Immature natural killer cell (primary cell): ENCODE data around the gene MAP2K5. TPM values are rescaled to one million over a fixed set of nuclear protein-coding genes. Genes with fewer than 3 reads are reported as not detected.

Experiments used
- DNase-seq, 3 donors: peaks; one replicate each; pipeline ENCODE4 v3.0.0; 2022; ENCODE audit warnings: mixed read lengths in 1 of 3
- H3K27ac Mint-ChIP-seq, 6 donors: one replicate each; pipeline ENCODE4 v1.8.0; 2020; ENCODE audit warnings: mixed read lengths in 6 of 6, mild to moderate bottlenecking in 5 of 6, inconsistent platforms in 4 of 6, moderate library complexity in 3 of 6
- H3K27me3 Mint-ChIP-seq, 3 donors: one replicate each; pipeline ENCODE4 v1.8.0; 2020 to 2021; ENCODE audit warnings: low read depth in 3 of 3, mild to moderate bottlenecking in 3 of 3, mixed read lengths in 3 of 3, moderate library complexity in 3 of 3, inconsistent platforms in 1 of 3
- H3K36me3 Mint-ChIP-seq, 3 donors: one replicate each; pipeline ENCODE4 v1.8.0; 2020; ENCODE audit warnings: mixed read lengths in 3 of 3, inconsistent platforms in 2 of 3, mild to moderate bottlenecking in 2 of 3
- H3K4me1 Mint-ChIP-seq, 2 donors: one replicate each; pipeline ENCODE4 v1.8.0; 2020; ENCODE audit warnings: inconsistent platforms in 2 of 2, mild to moderate bottlenecking in 2 of 2, mixed read lengths in 2 of 2, moderate library complexity in 1 of 2
- H3K4me3 Mint-ChIP-seq, 5 donors: one replicate each; pipeline ENCODE4 v1.8.0; 2020; ENCODE audit warnings: mild to moderate bottlenecking in 5 of 5, mixed read lengths in 5 of 5, inconsistent platforms in 3 of 5, moderate library complexity in 3 of 5
- H3K9me3 Mint-ChIP-seq, 6 donors: one replicate each; pipeline ENCODE4 v1.8.0; 2020; ENCODE audit warnings: mild to moderate bottlenecking in 6 of 6, mixed read lengths in 6 of 6, inconsistent platforms in 4 of 6, moderate library complexity in 3 of 6
- polyA plus RNA-seq, 3 donors: library from polyadenylated mRNA; unstranded; fragments of 300-500 nt; fragmentation: Illumina TruSeq; gene quantifications; one replicate each; pipeline ENCODE4 v1.2.3, GENCODE V29; 2021

The MAP2K5 gene
- polyA plus RNA-seq, 3 donors from 2014 or later = 12.4 to 21.7 (median 16.0) TPM

DNA sequence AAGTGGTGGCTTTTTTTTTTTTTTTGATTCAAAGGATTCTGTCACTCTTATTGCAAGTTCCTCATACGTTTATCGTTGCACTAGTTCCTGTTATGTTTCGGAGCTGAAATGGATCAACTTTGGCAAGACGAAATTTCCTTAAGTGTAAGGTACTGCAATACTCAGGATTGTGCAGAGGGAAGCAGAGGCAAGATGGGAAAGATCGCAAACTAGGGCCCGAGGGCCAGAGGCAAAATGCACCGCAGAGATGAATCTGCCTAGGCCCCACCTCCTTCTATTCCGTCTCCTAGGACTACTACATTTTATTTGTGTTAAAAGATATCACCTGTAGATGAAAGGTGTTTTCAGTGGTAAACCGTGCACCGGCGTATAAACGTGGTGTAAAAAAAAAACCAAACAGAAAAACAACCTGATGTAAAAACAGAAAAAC, 297.0 kb downstream of the MAP2K5 start:
- no peak for DNase-seq
- H3K27ac Mint-ChIP-seq = peak overlapping the region; percentile 93 to 98 (median 96)
- peaks cover 0 to 2% (median 0%) of the 10 kb centered on the region in 6 donors for H3K9me3 Mint-ChIP-seq
- H3K4me1 Mint-ChIP-seq = peaks cover 47 to 59% of the 10 kb centered on the region in 2 donors
- peaks cover 27 to 36% (median 34%) of the 10 kb centered on the region in 3 donors for H3K27me3 Mint-ChIP-seq
- H3K4me3 Mint-ChIP-seq = peak overlapping the region; percentile 89 to 97 (median 92)
- H3K36me3 Mint-ChIP-seq = no peaks in the 10 kb centered on the region

DNA sequence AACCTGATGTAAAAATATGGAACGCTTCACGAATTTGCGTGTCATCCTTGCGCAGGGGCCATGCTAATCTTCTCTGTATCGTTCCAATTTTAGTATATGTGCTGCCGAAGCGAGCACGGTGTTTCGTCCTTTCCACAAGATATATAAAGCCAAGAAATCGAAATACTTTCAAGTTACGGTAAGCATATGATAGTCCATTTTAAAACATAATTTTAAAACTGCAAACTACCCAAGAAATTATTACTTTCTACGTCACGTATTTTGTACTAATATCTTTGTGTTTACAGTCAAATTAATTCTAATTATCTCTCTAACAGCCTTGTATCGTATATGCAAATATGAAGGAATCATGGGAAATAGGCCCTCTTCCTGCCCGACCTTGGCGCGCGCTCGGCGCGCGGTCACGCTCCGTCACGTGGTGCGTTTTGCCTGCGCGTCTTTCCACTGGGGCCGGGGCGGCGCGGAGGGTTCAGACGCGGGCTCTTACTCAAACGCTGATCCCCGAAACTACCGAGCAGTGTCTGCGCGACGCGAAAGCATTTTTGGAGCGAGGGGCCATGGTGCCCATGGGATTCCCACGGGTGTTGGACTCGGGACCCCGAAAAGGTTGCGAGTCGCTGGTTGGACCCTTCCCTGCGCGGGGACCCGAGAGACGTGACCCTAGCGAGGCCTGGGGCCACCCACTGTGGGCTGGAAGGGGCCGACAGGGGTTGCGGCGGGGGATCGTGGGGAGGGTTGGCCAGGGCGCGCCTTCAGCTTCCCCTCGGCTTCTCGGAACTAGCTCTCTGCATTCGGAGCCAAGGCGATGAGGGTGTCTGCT, 297.6 kb downstream of the MAP2K5 start, which contains the start of gene RNU6-1:
Gene RNU6-1, minus strand, starts transcription at position 117 of the 820 bp plus-strand sequence.
- H3K27ac Mint-ChIP-seq = peak within 1 kb of the TSS; percentile 93 to 98 (median 96)
- peaks cover 43 to 52% of the 10 kb centered on the region in 2 donors for H3K4me1 Mint-ChIP-seq
- H3K27me3 Mint-ChIP-seq = peaks cover 22 to 32% (median 31%) of the 10 kb centered on the region in 3 donors
- H3K36me3 Mint-ChIP-seq = no peaks in the 10 kb centered on the region
- peak within 1 kb of the TSS; percentile 89 to 97 (median 92) for H3K4me3 Mint-ChIP-seq
- peaks cover 0 to 2% (median 0%) of the 10 kb centered on the region in 6 donors for H3K9me3 Mint-ChIP-seq
- peak; percentile 97 to 98 (median 98) for DNase-seq

- Mint-ChIP-seq H3K4me1 (peaks cover 35 to 44% of the 10 kb centered on the region in 2 donors), H3K36me3 (no peaks in the 10 kb centered on the region), H3K4me3 (peak overlapping the region; percentile 89 to 97 (median 92)), H3K27me3 (peaks cover 19 to 25% (median 24%) of the 10 kb centered on the region in 3 donors), H3K9me3 (peaks cover 0 to 2% (median 0%) of the 10 kb centered on the region in 6 donors), H3K27ac (peak overlapping the region; percentile 93 to 98 (median 96))
- peak in 1 of 3 donors; percentile 9 for DNase-seq
Measured at GRCh38 chr15:67840749-67841512, 298.4 kb downstream of the MAP2K5 start.

- peak overlapping the region in 5 of 6 donors; percentile 82 to 98 (median 95) for H3K27ac Mint-ChIP-seq
- peaks cover 15 to 23% (median 20%) of the 10 kb centered on the region in 3 donors for H3K27me3 Mint-ChIP-seq
- H3K4me1 Mint-ChIP-seq = peaks cover 30 to 39% of the 10 kb centered on the region in 2 donors
Measured at GRCh38 chr15:67841513-67841762, 298.9 kb downstream of the MAP2K5 start.

GRCh38 chr15:67843092-67843501, 300.6 kb downstream of the MAP2K5 start:
- Mint-ChIP-seq H3K27ac (no peak overlapping the region), H3K4me1 (peaks cover 26 to 31% of the 10 kb centered on the region in 2 donors), H3K36me3 (no peaks in the 10 kb centered on the region)

More at GRCh38 chr15:67841513-67841762, 298.9 kb downstream of the MAP2K5 start:
- Mint-ChIP-seq H3K4me3 (peak overlapping the region; percentile 89 to 97 (median 92)), H3K36me3 (no peaks in the 10 kb centered on the region), H3K9me3 (peaks cover 0 to 2% (median 0%) of the 10 kb centered on the region in 6 donors)
- no peak for DNase-seq

GRCh38 chr15:67843571-67844387, 301.3 kb downstream of the MAP2K5 start:
- peaks cover 13 to 21% (median 17%) of the 10 kb centered on the region in 3 donors for H3K27me3 Mint-ChIP-seq
- no peak for DNase-seq
- H3K4me1 Mint-ChIP-seq = peaks cover 21 to 25% of the 10 kb centered on the region in 2 donors
- peaks cover 0 to 2% (median 0%) of the 10 kb centered on the region in 6 donors for H3K9me3 Mint-ChIP-seq
- no peak overlapping the region for H3K4me3 Mint-ChIP-seq
- H3K27ac Mint-ChIP-seq = no peak overlapping the region
- no peaks in the 10 kb centered on the region for H3K36me3 Mint-ChIP-seq

More at GRCh38 chr15:67843092-67843501, 300.6 kb downstream of the MAP2K5 start:
- H3K27me3 Mint-ChIP-seq = peaks cover 13 to 21% (median 17%) of the 10 kb centered on the region in 3 donors
- H3K4me3 Mint-ChIP-seq = no peak overlapping the region
- H3K9me3 Mint-ChIP-seq = peaks cover 0 to 2% (median 0%) of the 10 kb centered on the region in 6 donors
- DNase-seq = no peak

DNA sequence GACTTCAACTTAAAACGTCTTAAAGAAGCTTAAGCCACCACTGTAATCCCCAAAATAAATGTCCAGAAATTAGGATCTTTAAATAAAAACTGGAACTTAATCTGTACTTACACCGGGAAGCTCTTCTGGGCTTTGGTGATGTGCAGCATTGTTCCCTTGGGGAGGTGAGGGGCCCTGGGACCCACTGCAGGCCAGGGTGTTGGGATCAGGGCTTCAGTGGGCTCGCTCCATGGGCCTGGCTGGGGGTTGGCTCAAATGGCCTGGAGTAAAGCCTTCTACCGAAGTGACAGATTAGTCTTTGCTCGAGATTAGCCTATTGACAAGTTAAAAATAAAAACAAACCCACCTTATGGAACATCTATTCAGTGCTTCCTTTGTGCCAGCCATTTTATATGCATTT, 303.5 kb downstream of the MAP2K5 start:
- H3K36me3 Mint-ChIP-seq = no peaks in the 10 kb centered on the region
- H3K9me3 Mint-ChIP-seq = no peaks in the 10 kb centered on the region
- H3K27me3 Mint-ChIP-seq = peaks cover 2 to 12% (median 11%) of the 10 kb centered on the region in 3 donors
- H3K4me3 Mint-ChIP-seq = no peak overlapping the region
- DNase-seq = no peak
- H3K27ac Mint-ChIP-seq = no peak overlapping the region
- H3K4me1 Mint-ChIP-seq = peaks cover 8% of the 10 kb centered on the region in 2 donors

DNA sequence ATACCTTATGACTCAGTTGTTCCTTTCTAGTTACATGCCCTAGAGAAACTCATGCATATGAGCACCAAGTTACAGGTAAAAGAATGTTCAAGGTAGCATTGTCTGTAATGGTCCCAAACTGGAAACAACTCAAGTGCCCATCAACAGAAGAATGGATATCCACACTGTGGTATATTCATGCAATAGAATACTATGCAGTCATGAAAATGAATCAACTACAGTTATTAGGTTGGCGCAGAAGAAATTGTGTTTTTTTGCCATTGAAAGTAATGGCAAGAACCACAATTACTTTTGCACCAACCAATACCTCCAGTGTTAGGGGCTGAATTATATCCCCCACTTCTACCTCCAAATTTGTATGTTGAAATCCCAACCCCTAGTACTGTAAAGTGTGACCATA, 307.0 kb downstream of the MAP2K5 start:
- H3K4me3 Mint-ChIP-seq = no peak overlapping the region
- H3K9me3 Mint-ChIP-seq = no peaks in the 10 kb centered on the region
- DNase-seq = no peak
- H3K27ac Mint-ChIP-seq = no peak overlapping the region
- no peaks in the 10 kb centered on the region for H3K36me3 Mint-ChIP-seq
- H3K27me3 Mint-ChIP-seq = peaks cover 0 to 9% (median 8%) of the 10 kb centered on the region in 3 donors
- no peaks in the 10 kb centered on the region for H3K4me1 Mint-ChIP-seq

- H3K27me3 Mint-ChIP-seq = peaks cover 0 to 8% (median 5%) of the 10 kb centered on the region in 3 donors
- no peak for DNase-seq
- H3K27ac Mint-ChIP-seq = no peak overlapping the region
- H3K9me3 Mint-ChIP-seq = no peaks in the 10 kb centered on the region
- H3K36me3 Mint-ChIP-seq = no peaks in the 10 kb centered on the region
- no peak overlapping the region for H3K4me3 Mint-ChIP-seq
- no peaks in the 10 kb centered on the region for H3K4me1 Mint-ChIP-seq
Measured at GRCh38 chr15:67850336-67850735, 307.8 kb downstream of the MAP2K5 start.

DNA sequence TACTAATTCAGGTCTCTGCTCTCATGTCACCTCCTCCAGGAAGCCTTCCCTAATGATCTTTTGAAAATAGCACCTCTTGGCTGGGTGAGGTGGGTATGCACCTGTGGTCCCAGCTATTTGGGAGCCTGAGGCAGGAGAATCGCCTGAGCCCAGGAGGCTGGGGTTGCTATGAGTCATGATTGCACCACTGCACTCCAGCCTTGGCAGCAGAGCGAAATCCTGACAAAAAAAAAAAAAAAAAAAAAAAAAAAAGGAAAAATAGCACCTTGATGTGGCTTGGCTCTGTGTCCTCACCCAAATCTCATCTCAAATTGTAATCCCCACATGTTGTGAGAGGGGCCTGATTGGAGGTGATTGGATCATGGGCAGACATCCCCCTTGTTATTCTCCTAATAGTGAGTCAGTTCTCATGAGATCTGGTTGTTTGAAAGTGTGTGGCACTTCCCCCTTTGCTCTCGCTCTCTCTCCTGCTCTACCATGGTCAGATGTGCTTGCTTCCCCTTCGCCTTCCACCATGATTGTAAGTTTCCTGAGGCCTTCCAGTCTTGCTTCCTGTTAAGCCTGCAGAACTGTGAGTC, 308.6 kb downstream of the MAP2K5 start:
- Mint-ChIP-seq H3K4me3 (no peak overlapping the region), H3K9me3 (no peaks in the 10 kb centered on the region), H3K27me3 (peaks cover 0 to 8% (median 5%) of the 10 kb centered on the region in 3 donors), H3K27ac (no peak overlapping the region), H3K4me1 (no peaks in the 10 kb centered on the region), H3K36me3 (no peaks in the 10 kb centered on the region)
- DNase-seq = no peak

DNA sequence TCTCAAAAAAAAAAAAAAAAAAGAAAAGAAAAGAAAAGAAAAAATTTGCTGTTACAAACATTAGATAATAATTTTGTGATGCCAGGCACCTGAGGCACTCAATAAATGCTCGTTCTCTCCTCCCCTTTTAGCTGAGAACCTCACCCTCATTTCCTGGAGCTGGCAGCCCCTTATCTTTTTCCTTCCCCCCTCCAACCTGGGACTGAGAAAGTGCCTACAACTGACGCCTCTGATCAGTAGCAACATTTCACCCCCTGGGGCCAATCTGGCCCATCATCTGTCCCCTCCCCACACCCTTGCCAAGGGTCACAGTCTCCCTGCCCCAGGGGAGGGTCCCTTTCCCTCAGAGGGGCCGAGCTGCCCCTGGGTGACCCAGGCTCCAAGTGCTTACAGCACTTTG, 309.9 kb downstream of the MAP2K5 start:
- H3K27ac Mint-ChIP-seq = no peak overlapping the region
- DNase-seq = no peak
- no peak overlapping the region for H3K4me3 Mint-ChIP-seq
- no peaks in the 10 kb centered on the region for H3K4me1 Mint-ChIP-seq
- H3K9me3 Mint-ChIP-seq = no peaks in the 10 kb centered on the region
- H3K36me3 Mint-ChIP-seq = no peaks in the 10 kb centered on the region
- peaks cover 0 to 8% (median 5%) of the 10 kb centered on the region in 3 donors for H3K27me3 Mint-ChIP-seq

DNA sequence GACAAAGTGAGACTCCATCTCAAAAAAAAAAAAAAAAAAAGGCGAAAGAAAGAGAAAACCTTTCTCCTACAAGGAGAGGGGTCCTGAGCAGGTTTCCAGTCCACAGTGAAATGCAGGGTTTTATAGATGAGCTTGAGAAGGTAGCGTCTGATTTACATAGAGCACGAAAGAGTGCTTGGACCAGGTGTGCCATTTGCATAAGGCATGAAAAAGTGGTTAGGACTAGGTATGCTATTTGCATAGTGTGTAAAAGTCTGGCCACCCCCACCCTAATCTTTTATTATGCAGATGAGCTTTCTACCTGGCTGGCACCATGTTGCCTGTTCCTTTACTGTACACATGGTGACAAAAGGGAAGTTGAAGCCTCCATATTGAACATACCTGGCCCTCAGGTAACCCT, 311.0 kb downstream of the MAP2K5 start:
- Mint-ChIP-seq H3K27ac (no peak overlapping the region), H3K36me3 (no peaks in the 10 kb centered on the region), H3K9me3 (no peaks in the 10 kb centered on the region), H3K4me1 (no peaks in the 10 kb centered on the region), H3K27me3 (peaks cover 0 to 8% (median 5%) of the 10 kb centered on the region in 3 donors), H3K4me3 (no peak overlapping the region)
- DNase-seq = no peak

- no peak overlapping the region for H3K4me3 Mint-ChIP-seq
- H3K4me1 Mint-ChIP-seq = no peaks in the 10 kb centered on the region
- H3K27me3 Mint-ChIP-seq = peaks cover 0 to 8% (median 5%) of the 10 kb centered on the region in 3 donors
- H3K36me3 Mint-ChIP-seq = no peaks in the 10 kb centered on the region
- H3K9me3 Mint-ChIP-seq = no peaks in the 10 kb centered on the region
- DNase-seq = no peak
- no peak overlapping the region for H3K27ac Mint-ChIP-seq
Measured at GRCh38 chr15:67854358-67854757, 311.9 kb downstream of the MAP2K5 start.
